NCI-H510A (cell line): ENCODE results near the gene MAGI2.
A peak's percentile ranks its signal among the peaks of the same experiment; 100 is the strongest.

Experiments used
- DNase-seq: peaks from one replicate; lab custom pipeline; 2025; lab: John Stamatoyannopoulos, UW

Gene MAGI2

DNA sequence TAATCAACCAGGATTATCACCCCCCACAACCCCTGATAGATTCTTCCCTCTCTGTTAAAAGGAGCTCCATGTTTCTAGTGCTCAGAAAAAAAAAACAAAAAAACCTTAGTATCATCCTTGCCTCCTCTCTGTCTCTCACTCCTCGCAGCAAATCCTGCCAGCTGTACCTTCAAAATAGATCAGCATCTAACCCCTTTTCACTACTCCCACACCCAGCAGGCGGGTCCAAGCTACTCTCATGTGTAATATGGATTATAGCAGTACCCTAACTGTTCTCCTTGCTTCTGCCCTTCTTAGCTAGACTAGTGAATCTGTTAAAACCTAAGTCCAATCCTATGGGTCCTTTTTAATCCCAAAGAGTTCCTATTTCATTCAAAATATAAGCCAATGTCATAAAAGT is 667.4 kb downstream of the MAGI2 start:
- no peak for DNase-seq

DNA sequence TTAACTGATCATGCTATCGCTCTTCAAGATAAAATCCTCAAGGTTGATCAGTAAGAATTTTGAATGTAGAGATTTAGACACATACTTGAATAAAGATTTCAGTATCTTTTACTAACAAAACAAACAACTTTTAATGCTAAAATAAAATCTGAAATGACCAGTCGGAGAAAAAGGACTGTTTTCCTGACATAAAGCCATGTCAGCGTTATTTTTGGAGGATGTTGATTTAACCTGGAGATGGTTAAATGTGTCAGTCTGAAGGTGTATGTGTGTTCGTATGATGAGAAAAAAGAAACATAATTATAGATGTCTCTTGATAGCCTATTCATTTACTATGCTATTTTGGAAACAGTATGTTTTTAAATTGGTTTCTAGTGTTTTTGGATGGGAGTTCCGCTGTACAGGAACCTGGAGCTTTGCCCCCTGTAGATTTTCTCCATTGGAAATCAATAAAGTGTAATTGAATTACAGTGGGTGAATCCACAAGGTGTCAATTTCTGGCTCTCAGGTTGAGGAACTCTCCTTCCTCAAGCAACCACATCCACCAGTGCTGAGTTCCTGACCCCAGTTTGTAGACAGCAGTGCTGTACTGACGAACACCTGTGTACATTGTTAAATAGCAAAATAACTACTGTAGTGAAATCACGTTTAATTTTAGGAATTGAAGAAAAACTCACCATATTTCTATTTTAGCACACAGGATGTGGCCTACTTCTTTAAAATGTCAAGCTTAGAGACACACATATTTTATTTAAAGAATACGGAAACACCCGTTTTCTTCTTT is 670.1 kb downstream of the MAGI2 start:
- no peak for DNase-seq

DNA sequence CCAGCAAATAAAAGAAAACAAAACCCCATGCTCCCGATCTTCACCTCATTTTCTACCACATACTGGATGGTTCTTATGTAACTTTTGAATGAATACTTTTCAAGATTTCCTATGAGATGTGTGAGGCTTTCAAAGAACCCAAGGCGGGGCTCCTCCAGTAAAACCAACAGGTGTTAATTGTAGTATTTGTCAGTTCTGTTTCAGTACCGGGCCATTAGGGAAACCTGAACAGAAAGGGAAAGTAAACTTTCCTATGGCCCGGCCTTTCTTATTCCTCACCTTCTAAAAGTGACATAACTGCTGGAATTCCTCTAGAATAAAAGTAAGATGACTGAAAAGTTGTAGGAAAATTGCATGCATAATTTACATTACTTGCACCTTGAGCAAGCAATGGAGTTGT is 672.9 kb downstream of the MAGI2 start:
- DNase-seq: no peak

DNA sequence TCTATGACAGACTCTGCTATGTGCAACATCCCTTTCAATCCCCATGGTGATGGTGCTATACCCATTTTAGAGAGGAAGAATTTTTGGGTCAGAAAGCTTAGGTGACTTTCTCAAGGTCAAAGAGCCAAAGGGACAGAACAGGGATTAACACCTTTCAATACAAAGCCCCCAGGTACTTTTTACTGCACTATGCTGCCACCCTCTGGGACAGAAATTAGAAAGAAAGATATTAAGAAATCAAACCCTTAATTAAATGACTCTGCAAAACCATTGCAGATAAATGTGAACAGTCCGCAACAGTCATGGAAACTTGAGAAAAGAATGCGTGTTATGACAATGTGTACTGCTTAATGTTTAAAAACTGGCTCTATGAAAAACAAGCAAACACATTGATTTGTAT is 673.7 kb downstream of the MAGI2 start:
- DNase-seq: no peak

DNA sequence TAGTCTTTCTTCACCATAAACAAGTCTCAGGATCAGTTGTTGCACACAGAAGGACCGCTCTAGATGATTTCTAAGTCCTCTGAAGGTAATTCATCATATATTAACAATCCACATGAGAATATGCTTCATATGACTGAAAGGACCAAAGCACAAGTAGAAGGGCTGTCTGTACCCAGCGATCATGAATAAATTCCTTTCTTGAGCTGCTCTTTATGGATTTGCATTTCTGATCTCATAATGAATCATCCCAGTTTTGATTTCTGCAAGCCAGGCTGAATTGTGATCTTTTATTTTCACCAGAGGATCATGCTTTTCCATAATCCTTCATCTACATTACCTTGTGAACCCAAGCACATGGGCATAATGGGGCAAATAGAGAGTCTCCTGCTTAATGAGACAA is 675.6 kb downstream of the MAGI2 start:
- no peak for DNase-seq

DNA sequence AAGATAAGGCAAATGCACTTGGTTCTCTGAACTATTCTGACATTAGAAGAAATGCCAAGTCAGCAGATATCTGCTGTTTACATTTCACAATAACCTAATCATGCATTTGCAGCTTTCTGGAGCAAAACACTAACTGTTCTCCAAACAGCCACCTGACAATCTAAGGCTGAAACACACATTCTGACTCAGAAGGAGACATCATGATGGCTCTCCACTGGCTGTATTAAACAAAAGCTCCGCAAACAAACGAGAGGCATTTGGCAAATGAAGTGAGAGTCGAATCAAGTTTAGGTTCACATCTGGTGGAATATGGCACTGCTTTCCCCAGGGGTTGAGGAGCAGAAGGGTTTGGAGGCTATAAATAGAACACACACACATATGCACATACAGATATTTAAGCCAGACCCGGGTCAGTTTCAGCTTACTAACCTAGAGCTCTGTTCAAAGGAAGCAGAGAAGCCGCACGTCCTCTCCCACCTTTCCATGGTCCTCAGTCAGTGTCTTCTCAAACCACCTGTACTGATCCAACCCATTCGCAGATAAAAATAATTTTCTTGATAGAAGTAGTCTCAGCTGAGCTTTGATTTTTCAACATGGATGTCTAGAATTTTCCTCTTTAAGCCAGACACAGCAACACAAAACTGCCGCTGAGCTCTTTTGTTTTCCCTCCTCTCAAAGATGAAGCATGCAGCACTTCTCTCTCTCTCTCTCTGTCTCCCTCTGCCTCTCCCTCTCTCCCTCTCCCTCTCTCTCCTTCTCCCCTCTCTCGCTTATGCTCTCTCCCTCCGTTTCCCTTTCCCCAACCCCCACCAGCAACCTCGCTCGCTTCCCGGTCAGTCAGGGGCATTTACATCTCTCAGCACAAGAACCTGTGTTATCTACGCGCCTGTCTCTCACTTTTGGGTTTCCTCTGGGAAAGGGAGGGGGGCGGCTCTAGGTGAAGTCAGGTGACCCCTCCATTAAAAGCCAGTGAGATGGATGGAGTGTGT is 682.8 kb downstream of the MAGI2 start:
- DNase-seq: peak; percentile 13

DNA sequence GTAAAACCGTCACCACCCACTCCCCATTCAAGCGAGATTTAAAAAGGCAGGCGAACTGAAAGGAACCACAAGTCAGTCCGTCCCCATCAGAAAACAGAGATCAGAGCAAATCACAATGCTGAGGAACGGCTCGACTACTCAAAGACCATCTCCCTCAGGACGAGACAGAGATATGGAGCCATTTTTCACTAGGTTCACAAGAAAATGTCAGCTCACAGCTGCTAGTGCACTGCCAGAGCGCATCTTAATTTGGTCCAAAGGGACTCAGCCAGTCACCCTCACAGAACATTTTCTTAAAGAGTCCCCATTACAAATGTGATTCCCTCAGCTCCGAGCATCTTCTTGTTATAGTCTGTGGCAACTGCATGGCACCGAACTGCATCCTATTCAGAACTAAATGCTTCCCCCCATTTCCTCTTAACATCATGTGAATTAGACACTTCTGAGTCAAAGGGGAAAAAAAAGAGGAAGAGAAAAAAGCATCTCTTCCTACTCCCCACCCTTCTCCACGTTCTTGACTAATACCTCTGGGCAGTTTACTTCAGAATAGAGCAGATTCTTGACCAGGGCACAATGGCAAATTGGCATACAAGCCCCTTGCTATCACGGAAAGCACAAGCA is 683.9 kb downstream of the MAGI2 start:
- no peak for DNase-seq

DNA sequence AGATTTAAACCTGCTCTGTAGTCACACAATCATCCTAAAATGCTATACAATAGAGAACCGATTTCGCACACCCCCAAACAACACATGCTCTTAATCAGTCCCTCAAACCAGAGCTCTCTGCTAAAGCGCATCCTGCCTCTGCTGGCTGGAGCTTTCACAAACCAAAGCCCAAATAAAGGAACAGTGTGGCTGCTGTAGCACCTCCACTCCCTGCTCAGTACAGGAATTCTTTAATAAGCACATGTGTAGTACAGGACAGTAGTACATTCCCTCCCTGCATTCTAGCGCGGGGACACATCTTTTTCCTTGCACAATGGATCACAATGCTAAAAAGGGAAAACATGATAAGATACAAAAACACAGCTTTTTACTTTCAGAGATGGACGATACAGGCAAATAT is 684.6 kb downstream of the MAGI2 start:
- no peak for DNase-seq

DNA sequence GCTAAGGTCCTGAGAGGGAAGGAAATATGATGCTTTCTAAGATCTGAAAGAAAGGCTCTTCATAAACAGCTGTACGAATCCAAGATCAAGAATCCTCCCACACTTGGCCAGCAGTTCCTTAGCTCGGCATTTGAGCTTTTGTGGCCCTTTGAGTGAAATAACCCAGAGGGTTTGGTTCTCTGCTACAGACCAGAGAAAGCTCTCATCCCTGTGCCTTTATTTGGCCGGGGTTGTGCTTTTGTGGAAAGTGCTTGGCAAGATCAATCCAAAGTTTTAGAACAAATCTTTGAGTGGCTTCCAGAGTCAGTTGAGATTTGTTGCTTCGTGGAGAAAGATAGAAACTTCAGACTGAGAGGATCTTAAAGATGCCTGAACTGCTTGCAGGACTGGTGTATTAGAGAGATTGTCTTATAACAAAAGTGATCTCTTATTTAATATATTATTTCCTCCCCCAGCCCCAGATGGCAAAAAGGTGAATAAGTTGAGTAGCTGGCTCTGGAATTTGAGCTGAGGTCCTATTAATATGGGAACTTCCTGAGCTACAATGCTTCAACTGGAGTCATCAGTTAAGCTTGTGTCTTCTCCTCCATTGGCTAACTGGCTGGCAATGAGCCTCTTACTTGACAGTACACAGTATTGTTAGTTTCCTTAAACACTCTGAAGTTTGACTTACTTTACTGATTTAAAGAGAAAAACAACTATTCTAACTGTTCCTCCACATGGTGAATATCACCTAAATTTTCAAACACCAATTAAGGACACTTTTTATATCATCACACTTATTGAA is 687.3 kb downstream of the MAGI2 start:
- DNase-seq: no peak

DNA sequence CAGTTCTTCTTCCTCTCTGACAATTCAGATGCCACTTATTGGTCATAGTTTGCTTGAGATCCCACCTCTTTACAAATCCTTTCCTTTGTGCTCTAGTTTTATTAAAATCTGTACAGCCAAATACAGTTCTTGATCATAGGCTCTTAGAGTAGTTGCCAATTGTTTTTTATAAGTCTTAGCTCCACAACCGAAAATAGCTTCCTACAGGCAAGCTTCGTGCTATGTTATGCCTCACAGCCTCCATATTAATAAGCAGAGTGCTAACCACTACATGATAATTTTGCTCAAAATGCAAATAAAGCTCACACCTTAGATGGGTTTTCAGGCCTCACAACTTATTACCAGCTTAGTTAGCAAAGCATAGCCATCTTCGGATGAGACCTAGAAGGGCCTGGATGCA is 688.9 kb downstream of the MAGI2 start:
- DNase-seq: no peak

DNA sequence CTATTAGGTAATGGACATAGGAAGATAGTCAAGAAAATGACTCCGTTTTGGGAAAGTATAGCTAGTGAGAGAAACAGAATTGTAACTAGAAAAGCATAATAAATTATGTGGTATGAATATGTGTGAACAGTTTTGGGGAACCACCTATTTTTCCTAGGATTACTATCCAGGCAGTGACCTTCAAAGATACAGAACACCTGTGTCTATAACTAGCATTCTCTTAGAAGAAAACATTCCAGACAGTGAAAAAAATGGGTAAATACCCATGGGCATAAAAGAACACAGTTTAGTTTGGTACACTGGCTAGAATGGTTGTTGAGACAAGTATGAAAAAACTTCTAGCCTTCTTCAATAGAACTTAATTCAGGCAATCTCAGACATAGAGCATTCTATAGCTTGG is 690.8 kb downstream of the MAGI2 start:
- no peak for DNase-seq

DNA sequence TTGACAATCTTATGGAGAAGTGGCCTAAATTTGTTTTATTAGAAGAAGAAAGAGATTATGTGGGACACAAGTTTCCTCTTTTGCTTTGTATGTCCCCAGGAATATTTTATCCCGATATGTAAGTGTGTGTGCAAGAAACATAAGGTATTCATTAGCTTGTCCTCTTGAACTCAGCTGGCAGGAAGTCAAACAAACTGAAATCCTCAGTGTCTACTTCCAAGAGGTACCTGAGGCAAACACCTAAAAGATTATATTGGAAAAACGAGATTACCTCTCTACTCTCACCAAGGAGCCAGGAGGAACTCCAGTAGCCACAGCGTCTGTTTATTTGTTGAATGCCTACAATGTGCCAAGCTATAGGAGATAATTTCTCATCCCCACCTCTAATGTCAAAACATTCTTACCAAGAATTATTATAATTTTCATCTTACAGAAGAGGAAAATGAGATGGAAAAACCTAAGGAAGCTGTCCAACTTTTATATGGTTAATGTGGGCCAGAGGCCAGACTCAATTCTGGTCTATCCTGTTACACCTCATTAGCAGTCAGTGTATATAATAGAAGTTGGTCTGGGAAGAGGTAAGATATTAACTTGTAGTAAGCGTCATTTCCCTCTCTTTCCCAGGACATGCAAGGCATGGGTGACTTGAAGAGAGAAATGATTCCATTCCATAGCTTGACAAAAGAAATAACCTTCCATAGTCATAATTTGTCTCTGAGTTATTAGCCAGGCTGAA is 692.7 kb downstream of the MAGI2 start:
- DNase-seq: no peak

DNA sequence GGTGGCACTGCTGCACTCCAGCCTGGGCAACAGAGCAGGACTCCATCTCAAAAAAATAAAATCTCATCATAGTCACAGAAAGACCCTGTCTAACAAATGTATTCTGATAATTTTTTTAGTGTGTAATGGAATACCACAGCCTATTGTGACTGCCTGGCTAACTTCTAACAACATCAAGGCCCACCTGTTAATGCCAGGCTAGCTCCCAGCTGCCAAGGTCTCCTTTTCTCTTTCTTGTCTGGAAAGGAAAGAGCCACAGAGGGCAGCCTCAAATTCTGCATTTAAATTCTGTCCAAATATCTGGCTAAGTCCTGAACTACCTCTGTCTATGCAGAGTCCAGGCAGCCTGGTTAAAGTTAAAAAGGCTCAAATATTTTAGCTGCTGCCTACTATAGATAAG is 700.9 kb downstream of the MAGI2 start:
- no peak for DNase-seq

DNA sequence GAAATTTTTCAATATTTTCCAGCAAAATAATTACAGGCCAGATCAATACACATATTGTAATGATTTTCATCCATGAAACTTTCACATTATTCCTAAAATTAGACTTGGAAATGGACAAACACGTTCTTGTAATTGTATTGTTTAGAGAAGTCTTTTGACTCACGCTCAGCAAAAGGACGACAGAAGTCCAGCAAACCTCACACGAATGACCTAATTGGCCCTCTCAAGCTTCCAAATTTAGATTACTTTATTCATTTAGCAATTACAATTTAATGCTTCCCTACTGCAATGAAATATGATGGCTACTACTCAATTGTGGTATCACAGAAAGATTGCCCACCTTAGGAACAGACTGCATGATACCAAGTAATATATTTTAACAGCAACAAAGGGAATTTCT is 702.2 kb downstream of the MAGI2 start:
- DNase-seq: no peak

DNA sequence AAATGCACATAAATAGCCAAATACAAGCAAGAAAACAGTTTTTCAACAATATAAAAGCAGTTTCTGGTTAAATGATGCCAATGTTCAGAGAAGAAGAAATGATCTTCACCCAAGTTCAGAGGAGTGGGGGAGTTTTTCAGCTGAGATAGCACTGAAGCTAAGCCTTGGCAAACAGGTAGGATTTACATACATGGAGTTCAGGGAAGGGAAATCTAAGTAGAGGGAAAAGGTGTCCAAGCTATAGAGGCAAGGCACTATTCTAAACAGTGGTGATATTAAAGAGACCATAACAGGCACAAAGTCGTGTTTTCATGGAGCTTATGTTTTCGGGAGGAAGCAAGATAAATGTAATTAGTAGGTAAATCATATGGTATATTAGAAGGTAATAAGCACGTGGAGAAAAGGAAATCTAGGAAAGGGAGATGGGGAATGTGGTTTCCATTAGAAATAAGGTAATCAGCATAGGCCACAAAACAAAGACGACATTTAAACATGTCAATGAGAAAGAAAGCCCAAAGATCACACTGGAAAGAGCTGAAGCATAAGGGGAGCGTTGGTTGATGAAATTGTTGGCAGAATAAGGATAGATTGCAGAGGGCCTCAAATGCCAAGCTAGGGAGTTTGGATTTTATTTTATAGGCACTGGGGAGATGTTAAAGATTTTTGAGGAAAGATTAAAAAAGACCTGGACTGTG is 704.3 kb downstream of the MAGI2 start:
- DNase-seq: no peak

DNA sequence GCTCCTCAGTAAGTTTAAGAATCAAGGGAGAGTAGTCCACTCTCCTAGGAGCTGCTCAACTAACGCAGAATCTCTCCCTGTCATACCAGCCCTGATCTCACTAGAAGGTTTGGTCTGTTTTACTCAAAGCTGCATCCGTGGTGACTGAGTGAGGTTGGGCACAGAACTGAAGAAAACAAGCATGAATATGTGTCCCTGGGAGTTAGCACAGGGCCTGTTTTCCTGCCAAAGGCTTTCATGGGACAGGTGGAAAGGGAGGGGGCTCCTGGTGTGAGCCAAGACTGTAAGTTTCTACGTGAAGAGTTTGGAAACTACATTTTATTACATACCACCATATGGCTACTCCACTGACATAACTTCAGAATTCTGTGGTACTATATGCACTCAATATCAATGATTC is 705.9 kb downstream of the MAGI2 start:
- no peak for DNase-seq

DNA sequence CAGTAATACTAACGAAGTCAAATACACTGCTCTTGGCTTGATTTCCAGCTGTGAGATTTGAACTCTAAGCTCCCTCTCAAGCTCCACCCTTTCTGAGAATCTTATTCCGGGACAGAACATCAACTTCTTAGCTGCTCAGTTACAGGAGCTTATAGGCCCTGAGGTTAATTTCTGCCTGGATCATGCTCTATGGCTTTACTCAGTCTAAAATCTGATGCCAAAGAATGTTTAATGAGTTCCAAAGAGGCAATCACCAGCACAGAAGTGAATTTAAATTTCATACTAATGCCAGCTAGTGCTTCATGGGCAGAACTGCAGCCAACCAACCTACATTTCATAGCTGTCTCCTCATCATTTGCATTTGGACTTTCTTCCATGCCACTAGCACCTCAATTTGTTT is 707.2 kb downstream of the MAGI2 start:
- DNase-seq: no peak

DNA sequence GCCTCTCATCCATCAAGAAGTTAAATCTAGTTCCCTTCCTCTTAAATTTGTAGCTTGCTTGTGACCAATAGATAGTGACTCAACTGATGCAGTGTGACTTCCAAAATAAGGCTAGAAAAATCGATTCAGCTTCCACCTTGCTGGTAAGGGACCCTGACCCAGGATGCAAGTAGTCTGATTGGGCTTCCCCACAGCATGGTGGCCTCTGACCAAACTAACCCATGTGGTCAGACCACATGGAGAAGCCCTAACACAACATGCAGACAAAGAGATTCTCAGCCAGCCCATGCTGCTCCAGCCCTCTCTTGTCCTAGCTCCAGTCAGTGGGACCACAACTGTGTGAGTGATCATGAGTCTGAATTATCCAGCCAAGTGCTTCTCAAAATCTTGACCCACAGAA is 710.8 kb downstream of the MAGI2 start:
- no peak for DNase-seq

DNA sequence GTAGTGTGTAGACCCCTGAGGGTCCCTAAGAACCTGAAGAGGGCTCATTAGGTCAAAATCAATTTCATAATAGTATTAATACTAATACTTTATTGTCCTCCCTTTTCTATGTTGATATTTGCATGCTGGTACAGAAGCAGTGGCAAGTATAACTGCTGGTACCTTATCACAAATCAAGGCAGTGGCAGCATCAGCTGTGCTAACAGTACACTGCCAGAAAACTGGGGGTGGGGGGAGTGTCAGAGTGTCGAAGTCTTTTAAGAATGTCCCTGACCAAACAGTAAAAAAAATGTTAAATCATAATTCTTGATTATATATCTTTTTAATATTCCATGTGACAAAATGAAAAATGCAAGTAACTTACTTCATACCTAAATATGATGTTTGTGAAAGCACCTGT is 716.9 kb downstream of the MAGI2 start:
- DNase-seq: no peak

DNA sequence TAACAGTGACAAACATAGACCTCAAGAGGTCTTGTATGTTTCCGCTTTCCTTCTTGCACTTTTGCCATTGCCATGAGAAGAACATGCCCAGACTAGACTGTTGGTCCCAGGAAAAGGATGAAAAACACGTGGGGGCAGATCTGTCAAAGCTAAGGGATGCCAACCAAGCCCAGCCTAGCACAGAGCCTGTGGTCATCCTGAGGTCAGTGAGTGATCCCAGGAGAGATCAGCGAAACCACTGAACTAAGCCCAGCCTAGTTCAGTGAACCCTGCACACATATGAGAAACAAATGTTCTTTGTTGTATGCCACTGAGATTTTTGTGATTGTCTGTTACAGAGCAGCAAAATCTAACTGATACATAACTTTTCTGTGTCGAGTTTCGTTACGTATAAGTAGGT is 718.8 kb downstream of the MAGI2 start:
- no peak for DNase-seq

DNA sequence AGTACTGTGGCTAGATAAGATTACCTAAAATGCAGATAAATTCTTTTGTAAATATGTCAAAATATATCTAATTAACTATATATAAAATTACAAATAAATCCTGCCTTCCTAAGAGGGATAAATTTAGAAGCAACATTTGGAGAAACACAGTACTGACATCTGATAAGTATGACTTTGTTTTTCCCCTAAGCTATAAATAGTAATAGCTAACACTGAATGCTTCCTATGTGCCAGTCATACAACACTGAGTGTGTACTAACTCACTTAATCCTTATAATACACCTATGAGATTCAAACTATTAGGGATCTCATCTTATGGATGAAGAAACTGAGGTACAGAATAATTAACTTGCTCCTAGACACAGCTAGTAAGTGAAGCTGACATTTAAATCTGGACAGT is 733.4 kb downstream of the MAGI2 start:
- no peak for DNase-seq
